T-helper 17 cell (primary cell): ENCODE measurements around the gene TRMU. TPM values are rescaled to one million over a fixed set of nuclear protein-coding genes. Genes with fewer than 3 reads are reported as not detected.
"Not testable (repeated sequence)": the region's sequence is repeated elsewhere in the genome, so short reads cannot be mapped to it uniquely, and the experiment has no call there.

Source experiments
- ATAC-seq: fragments of 150-1000 bp; cut with Tn5 transposase; 2 replicates; pipeline ENCODE4 v1.10.0; 2021; ENCODE audit warnings: mild to moderate bottlenecking, moderate library complexity
- DNase-seq, 3 donors: peaks; one replicate each; pipeline versions ENCODE4 v3.0.0 to v3.0.0-alpha.2; 2020 to 2021
- H3K9me3 ChIP-seq: one replicate; pipeline ENCODE4 v1.7.0; 2013; ENCODE audit warnings: low read length, mild to moderate bottlenecking; ENCODE audit not compliant: control insufficient read depth, poor library complexity, severe bottlenecking
- H3K27ac Mint-ChIP-seq: one replicate; pipeline ENCODE4 v1.8.0; 2022; ENCODE audit warnings: mild to moderate bottlenecking, moderate library complexity, mixed read lengths
- H3K27me3 Mint-ChIP-seq: one replicate; pipeline ENCODE4 v1.8.0; 2022; ENCODE audit warnings: mixed read lengths
- H3K36me3 Mint-ChIP-seq: one replicate; pipeline ENCODE4 v1.8.0; 2022; ENCODE audit warnings: low read depth, mixed read lengths
- H3K4me1 Mint-ChIP-seq: one replicate; pipeline ENCODE4 v1.8.0; 2022; ENCODE audit warnings: mild to moderate bottlenecking, mixed read lengths
- H3K4me3 Mint-ChIP-seq: one replicate; pipeline ENCODE4 v1.8.0; 2022; ENCODE audit warnings: mild to moderate bottlenecking, moderate library complexity, mixed read lengths
- total RNA-seq, 4 donors: library from RNA in 2 of 4; stranded (reverse) in 2 of 4; gene quantifications; one replicate each; pipeline ENCODE4 v1.2.3 and lab custom pipeline; 2022 to 2026

Gene TRMU
- total RNA-seq, 2 donors from 2014 or later = 47.5 to 54.8 TPM

DNA sequence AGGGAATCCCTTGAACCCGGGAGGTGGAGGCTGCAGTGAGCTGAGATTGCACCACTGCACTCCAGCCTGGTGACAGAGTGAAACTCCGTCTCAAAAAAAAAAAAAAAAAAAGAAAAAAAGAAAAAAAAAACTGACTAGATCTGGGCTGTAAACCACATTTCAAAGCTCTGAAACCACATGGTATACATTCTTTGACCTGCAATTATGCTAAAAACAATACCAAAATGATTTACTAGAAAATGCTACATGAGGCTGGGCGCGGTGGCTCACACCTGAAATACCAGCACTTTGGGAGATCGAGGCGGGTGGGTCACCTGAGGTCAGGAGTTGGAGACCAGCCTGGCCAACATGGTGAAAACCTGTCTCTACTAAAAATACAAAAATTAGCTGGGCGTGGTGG lies 68.4 kb downstream of the TRMU start:
- H3K27me3 Mint-ChIP-seq, H3K4me1 Mint-ChIP-seq, H3K9me3 ChIP-seq, ATAC-seq, H3K4me3 Mint-ChIP-seq, DNase-seq, H3K36me3 Mint-ChIP-seq: not testable (repeated sequence)
- H3K27ac Mint-ChIP-seq = peak overlapping the region; percentile 47

DNA sequence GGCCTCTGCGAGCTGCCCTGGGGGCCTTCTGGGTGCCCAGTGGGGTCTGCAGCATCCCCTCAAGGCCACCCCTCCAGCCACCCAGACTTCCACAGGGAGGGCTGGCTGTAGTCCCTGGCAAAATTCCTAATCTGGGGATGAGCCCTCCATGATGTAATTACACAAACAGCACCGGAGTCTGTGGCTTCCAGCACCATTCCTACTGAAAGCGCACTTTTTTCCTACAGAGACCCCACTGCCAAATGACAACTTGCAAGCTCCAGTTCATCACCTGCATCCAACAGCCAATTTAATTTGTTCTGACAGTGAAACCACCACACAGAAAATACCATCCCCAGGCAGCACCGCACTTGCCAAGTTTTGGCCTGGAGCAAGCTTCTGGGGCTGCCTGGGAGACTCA lies 70.4 kb downstream of the TRMU start:
- Mint-ChIP-seq H3K4me3 (no peak overlapping the region), H3K4me1 (peaks cover 10% of the 10 kb centered on the region), H3K27ac (no peak overlapping the region), H3K36me3 (no peaks in the 10 kb centered on the region), H3K27me3 (no peaks in the 10 kb centered on the region)
- DNase-seq = no peak
- H3K9me3 ChIP-seq = no peaks in the 10 kb centered on the region
- no peak for ATAC-seq

DNA sequence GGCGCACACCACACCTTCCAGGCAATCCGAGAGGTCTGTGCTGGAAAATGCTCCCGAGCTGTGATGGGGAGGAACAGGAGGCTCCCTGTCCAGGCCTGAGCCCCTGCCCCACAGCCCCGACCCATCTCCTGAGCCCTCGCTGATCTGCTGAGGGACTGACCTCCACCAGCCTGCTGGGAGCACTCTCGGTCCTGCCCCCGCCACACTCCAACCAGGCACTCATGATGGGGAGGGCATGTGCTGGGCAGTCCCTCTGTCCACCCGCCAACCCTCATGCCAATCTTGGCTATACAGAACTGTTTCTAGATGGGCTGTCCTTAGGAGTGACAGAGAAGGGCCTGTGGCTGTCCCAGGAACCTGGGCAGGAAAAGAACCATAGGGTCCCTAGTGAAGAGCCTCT lies 70.8 kb downstream of the TRMU start:
- H3K36me3 Mint-ChIP-seq = no peaks in the 10 kb centered on the region
- no peak for ATAC-seq
- DNase-seq = no peak
- H3K9me3 ChIP-seq = no peaks in the 10 kb centered on the region
- H3K4me1 Mint-ChIP-seq = peaks cover 10% of the 10 kb centered on the region
- no peak overlapping the region for H3K4me3 Mint-ChIP-seq
- no peaks in the 10 kb centered on the region for H3K27me3 Mint-ChIP-seq
- H3K27ac Mint-ChIP-seq = no peak overlapping the region

DNA sequence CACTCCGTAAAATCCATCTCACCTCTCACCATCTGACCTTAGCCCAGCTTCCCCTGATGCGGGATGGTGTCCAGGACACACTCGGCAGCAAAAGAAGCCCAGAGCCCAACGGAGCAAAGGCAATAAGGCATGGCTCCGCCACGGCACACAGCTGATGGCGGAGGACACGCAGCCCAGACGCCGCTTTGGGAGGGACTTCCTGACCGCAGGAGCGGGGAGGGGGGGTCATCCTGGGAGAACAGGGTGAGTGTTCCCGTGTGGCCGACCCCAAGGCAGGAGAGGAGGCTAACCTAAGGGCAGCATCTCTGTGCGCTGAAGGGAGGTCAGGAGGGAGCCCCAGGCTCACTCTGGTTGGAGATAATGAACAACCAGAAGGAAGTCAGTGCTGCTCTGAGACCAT lies 71.3 kb downstream of the TRMU start:
- H3K27ac Mint-ChIP-seq = no peak overlapping the region
- no peaks in the 10 kb centered on the region for H3K36me3 Mint-ChIP-seq
- peaks cover 10% of the 10 kb centered on the region for H3K4me1 Mint-ChIP-seq
- H3K27me3 Mint-ChIP-seq = no peaks in the 10 kb centered on the region
- H3K4me3 Mint-ChIP-seq = no peak overlapping the region
- ATAC-seq = no peak
- no peaks in the 10 kb centered on the region for H3K9me3 ChIP-seq
- no peak for DNase-seq

Other genes with a start within 250 kb of the TRMU start
- 10 to 100 TPM; 11.7 to 12.3 TPM for gene PPARA, start 185.2 kb upstream of the TRMU start, total RNA-seq
- gene CDPF1, start 85.4 kb upstream of the TRMU start, total RNA-seq = 1 to 10 TPM; 3.5 to 4.3 TPM
- not detected for gene PKDREJ, start 72.4 kb upstream of the TRMU start, total RNA-seq
- gene TTC38, start 67.7 kb upstream of the TRMU start, total RNA-seq = 1 to 10 TPM; 4.3 to 7.1 TPM
- under 1 TPM; 0.25 to 0.57 TPM for gene GTSE1, start 38.8 kb upstream of the TRMU start, total RNA-seq
- 1 to 10 TPM; 3.0 to 6.0 TPM for gene CELSR1, start 201.9 kb downstream of the TRMU start, total RNA-seq